Stimulated activated CD8-positive, alpha-beta memory T cell treated with anti-CD3 and anti-CD28 coated beads, Interleukin-4, amount 100 ng/mL, for 1 hour (primary cell): ENCODE data around the gene ECEL1.

Experiments used
- DNase-seq, 2 donors: peaks; one replicate each; pipeline ENCODE4 v3.0.0-alpha.2; 2020; ENCODE audit warnings: low read depth in 2 of 2, low spot score in 1 of 2

ECEL1 gene

DNA sequence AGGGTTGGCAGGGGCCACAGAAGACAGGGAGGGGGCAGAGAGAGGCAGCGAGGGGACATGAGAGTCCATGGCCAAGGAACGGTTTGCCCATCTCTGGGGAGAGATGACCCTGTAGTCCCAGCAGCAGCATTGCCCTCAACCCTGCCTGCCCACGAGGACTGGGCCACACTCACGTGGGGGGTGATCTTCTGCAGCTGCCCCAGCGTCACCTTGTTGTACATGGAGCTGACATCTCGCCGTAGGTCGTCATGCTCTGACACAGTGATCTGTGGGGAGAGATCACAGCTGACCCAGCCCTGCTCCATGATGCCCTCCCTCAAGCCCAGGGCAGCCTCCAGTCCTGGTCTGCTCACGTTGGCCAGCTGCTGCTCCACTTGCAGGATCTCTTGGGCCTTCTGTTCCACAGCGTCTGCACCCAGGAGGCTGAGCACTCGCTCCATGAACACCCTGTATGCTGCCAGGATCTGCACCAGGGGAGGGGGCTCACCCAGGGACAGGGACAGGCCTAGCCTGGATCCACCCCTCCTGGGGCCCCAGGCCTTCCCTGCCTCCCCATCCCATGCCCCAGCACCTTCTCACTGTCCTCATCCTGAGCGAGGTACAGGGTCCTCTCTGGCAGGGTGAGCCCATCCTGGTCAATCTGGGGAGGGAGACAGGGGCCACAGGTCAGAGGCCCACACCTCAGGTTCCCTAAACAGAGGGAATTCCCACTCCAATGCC is 2.8 kb downstream of the ECEL1 start:
- DNase-seq = no peak

DNA sequence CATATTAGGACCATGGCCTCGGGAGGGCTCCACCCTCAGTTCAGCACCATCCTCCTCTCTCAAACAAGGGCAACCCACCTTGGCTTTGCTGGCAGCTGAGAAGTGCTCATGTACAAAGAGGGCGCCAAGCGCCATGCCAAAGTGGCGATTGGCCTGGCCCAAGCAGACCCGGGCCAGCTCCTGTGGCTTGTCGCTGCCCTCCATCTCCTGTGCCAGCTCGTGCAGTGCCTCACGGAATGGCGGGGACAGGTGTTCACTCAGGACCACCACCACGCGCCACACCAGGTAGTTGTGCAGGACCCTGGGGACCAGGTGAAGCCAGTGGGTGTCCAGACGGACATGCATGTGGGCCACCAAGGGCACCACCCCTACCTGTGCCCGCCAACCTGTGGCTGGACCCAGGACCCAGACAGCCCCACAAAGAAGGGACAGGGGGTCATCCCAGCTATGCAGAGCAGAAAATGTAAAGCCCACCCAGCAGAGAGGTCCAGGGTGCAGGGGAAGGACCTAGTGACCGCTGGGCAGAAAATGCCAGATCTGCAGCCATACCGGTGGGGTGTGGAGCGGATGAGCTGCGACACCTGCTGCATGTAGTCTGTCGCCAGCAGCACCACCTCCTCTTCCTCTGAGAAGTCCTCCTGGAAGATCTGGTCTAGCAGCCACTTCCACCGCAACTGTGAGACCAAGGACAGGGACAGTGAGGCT is 3.6 kb downstream of the ECEL1 start:
- DNase-seq = no peak

DNA sequence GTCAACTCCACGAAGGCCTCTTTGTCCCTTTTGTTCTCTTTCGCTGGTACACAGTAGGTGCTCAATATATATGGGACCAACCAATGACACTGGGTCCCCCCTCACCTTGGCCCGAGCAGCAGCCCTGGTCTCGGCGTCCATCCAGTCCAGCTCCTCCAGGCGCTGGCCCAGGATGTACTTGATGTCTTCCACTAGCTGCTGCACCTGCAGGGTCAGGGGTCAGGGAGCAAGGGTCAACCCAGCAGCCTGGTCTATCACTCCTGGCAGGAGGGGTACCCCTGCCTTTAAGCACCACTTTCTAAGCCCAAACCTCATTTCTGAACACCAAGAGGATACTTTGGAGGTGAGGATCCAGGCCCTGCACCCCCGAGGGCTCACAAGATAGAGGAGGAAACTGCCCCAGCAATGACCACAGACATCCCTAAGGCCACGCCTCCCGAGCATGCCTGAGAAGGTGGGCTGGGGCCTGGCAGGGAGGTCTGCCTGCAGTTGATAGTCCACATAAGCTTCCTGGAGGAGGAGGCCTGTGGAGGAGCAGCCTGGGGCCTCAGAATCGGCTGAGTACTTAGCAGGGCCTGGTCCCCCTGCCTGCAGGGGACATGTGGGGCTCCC is 4.2 kb downstream of the ECEL1 start:
- DNase-seq = no peak

DNA sequence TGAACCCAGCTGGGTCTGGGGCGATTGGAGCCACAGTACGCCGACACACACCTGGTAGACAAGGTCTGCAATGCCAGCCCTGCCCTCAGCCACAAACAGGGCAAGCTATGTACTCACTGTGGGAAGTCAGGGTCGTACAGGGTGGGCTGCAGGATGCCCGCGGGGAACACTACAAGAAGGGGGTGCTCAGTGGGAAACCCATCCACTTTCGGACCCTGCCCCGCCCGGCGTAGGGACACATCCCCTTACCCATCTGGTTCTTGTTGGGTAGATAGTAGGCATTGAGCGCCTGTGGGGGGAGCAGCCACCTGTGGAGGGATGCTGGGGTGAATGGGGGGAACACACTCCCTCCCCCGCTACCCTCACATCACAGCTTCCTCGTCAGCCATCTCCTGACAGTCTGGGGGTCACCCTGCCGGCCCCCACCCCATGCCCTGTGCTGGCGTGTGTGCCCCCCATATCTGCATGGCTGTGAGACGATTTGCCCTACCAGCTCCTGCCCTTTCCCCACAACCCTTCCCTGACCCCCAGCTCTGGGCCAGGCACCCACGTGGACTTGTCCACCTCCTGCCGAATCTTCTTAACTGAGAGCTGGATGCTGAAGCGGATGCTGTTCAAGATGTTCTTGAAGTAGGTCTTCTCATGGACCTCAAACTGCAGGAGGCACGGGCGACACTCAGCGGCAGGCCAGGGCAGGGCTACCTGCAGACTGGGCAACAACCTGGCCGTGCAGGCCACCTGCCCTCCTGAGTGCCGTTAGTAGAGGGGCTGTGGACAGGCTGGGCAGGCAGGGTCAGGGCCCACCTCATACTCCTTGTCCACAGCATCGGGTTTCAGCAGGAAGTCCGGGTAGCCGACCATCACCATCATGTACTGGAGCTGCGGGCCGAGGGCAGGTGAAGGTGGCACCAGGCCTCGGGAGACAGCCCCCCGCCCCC is 5.1 kb downstream of the ECEL1 start:
- no peak for DNase-seq

- DNase-seq = no peak
These were observed 6.1 kb downstream of the ECEL1 start for GRCh38 chr2:232481322-232482140.

GRCh38 chr2:232480201-232481190 is 7.1 kb downstream of the ECEL1 start:
- DNase-seq = no peak

GRCh38 chr2:232479341-232480200 is 8.1 kb downstream of the ECEL1 start:
- no peak for DNase-seq

DNA sequence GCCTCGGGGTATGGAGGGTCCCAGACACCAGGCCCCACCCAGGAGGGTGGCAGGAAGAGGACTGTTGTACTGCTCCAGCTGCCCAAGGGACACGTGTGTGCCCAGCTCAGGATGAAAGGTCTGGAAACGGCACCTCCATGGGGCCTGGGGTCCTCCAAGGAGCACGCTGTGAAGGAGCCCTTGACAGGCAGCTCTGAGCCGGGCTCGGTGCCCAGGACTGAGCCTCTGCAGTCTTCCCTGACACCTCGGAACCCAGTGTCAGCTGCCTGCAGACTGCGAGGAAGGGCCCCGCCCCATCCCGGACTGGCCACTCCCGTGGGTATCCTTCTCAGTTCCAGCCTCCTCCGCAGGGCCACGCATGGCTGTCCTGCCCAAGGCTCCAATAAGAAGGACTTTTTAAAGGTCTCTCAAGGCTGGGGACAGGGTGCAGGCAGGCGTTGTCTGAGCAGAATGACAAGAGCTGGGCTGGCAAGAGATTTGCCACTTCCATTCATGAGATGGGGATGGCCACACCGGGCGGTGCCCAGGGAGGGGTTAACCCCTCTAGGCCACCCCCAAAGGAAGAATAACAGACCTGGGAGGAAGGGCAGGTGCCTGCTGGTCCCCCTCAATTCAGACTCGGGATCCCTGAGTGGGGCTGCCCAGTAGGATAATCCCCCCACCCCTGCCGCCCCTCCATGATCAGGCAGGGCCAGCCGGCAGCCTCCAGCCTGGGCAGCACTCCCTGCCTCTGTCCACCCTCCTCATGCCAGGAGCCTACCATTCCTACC is 8.9 kb downstream of the ECEL1 start:
- no peak for DNase-seq

DNA sequence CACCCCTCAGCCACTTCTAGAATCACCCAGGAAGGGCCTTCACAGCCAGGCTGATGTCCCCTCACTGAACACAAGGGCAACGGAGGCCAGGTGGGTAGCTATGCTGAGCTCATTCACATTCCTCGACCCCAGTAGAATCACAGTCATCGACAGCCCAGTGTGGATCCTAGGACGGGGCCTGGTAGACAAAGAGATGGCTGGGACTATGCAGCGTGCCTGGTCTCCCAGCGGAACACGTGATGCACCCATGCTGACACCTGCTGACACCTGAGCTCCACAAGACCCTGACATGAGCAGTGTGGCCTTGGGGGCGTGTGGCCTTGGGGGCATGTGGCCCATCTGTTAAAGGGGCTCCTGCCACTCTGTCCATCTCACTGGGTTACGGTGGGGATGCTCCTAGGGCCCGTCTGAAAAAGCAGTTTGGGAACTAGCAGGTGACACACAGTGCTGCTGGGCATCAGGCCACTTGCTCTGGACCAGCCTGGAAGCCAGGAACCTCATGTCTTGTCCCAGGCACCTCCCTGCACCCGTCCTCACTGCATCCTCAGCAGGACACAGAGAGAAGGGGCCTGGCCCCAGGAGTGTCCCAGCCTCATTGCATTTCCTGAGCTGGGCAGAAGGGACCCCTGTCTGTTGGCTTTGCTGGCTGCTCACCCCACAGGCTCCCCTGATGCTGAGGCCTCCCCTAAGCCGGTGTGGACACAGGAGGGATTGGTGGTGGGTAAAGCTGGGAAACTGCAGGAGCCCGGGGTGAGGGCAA is 9.7 kb downstream of the ECEL1 start:
- no peak for DNase-seq

DNA sequence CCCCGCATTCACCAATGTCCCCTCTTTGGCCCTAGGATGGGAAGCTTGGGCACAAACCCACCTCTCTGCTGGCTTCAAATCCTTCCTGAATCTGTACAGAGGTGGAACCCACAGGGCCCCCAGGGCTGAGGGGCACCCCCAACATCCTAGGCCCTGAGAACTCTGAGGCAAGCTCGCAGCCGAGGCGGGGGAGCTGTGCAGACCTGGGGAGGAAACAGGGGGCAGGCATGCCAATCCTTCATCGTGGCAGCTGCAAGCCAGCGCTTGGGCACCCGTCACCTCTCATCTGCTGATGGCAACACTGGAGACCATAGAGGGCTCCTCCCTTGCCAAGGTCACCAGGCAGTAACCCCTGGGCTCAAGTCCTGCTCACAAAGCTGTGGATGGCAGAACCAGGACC is 10.8 kb downstream of the ECEL1 start:
- DNase-seq = no peak

DNA sequence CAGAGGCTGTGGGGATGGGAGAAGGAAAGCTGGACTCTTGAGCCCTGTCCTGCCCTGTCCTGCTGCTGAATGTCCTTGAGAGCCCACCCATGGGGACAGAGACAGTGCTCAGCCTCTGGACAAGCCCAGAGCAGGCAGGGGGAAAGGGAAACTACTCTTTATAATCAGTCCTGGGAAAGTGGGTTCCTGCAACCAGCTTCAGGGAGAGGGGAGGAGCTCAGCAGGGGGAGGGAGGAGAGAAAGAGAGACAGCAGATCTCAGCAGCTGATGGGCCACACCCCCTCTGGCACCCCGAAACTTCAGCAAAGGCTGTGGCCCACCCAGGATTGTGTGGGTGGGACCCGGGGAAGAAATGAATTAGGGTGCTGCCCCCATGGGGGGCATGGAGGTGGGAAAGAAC is 11.6 kb downstream of the ECEL1 start:
- DNase-seq = no peak

DNA sequence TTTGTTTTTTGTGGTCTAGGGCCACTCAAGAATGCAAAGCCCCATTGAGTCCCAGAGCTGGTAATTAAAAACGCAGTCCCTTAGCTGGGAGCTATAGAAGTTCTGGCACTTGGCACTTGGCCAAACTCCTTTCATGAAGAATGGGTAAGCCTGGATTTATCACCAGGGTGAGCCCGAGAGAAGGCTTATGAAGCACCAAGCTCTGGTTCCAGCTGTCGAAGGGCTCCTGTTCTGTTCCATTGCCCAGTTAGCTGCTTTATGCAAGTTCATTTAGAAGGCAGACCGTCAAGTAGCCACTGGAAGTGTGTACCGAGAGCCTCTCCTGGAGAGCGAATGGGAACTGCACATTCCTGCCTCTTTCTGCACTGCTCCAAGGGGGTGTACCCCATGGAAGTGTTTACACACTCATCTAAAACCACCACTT is 14.2 kb downstream of the ECEL1 start:
- no peak for DNase-seq

DNA sequence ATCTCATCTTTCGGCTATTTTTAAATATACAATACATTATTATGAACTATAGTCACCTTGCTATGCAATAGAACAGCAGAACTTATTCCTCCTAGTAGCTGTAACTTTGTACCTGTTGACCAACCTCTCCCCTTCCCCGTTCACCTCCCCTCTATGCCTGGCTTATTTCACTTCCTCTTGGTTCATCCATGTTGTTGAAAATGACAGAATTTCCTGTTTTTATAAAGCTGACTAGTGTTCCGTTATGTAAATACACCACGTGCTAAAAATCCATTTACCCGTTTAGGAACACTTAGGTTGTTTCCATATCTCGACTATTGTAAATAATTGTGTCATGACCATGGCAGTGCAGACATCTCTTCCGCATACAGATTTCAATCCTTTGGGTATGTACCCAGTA is 21.4 kb downstream of the ECEL1 start:
- no peak for DNase-seq

DNA sequence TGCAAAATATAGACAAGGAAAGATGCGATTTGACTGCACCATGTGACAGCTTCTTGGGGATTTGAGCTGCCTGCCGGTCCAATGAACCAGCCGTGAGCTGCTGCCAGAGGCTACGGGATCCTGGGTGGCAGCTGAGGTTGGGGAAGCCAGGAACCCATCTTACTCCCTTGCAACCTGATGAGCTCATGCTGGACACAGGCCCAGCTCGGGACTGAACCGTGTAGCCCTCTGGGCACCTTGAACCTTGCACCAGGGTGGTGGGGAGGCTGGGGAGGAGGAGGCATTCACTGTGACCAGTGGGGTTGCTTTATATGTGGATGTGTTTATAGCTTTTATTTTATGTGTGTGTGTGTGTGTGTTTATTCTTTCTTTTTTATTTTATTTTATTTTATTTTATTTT is 22.6 kb downstream of the ECEL1 start:
- no peak for DNase-seq

GRCh38 chr2:232464544-232464885 is 23.1 kb downstream of the ECEL1 start:
- no peak for DNase-seq

DNA sequence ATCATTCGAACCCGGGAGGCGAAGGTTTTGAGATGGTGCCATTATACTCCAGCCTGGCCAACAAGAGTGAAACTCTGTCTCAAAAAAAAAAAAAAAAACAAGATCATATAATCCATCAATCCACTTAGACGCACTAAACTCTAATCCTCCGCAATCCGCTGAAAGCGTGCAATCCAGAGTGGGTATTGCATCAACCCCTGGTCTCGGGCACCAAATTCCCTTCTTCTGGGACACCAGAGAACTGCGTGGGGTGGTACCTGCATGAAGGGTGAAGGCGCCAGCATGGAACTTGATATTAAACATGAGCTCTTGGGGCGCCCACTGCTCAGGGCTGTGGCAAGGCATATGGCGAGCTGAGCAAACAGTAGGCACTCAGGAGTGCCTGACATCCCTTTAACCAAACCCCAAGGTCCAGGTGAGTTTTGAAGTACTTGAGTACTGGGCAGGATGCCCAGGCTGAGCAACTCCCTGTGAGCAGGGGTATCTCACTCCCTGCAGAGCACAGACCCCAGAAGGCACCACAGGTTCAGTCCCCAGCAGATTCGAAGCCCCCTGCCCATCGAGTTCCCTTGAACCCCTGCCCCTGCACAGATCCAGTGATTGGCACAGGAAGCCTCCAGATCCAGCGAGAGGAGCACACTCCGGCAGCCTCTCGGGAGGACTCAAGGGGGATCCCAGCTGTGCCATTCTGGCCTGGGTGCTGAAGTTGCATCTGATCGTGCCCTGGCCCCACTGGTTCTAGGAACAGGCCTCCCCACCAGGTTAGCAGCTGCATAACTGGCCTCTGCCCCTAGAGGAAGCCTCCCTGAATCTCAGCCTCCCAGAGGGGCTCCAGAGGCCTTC is 23.7 kb downstream of the ECEL1 start:
- DNase-seq = no peak
